Measurements from ENCODE around the gene BRD2.

DNA sequence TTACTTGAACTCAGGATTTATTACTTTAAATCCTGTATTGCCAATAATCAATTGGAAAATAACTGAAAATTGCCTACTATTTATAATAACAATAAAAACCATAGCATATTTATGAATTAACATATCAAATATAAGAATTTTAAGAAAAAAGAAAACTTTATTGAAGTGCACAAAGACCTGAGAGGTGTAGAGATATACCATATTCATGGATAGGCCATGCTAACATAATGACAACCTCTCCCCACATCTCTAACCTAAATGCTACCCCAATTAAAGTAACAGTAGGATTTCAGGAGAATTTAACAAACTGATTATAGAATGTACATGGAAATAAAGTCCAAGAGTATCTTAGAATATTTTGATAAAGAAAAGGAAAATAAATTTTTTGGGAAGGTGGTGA lies 22.4 kb upstream of the BRD2 start:
- TF ChIP-seq, protein P1, sequence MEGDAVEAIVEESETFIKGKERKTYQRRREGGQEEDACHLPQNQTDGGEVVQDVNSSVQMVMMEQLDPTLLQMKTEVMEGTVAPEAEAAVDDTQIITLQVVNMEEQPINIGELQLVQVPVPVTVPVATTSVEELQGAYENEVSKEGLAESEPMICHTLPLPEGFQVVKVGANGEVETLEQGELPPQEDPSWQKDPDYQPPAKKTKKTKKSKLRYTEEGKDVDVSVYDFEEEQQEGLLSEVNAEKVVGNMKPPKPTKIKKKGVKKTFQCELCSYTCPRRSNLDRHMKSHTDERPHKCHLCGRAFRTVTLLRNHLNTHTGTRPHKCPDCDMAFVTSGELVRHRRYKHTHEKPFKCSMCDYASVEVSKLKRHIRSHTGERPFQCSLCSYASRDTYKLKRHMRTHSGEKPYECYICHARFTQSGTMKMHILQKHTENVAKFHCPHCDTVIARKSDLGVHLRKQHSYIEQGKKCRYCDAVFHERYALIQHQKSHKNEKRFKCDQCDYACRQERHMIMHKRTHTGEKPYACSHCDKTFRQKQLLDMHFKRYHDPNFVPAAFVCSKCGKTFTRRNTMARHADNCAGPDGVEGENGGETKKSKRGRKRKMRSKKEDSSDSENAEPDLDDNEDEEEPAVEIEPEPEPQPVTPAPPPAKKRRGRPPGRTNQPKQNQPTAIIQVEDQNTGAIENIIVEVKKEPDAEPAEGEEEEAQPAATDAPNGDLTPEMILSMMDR (conservative IDR thresholded peaks at IDR 0.05; ENCODE audit: low read depth, low read length): no peak
- no peak for TF ChIP-seq EZH2phosphoT487 (IDR thresholded peaks at IDR 0.05; ENCODE audit: borderline replicate concordance, low read length)
